Transverse colon (tissue), 4 donors: ENCODE data around the gene ABCB11. TPM values are rescaled to one million over a fixed set of nuclear protein-coding genes. Genes with fewer than 3 reads are reported as not detected.
A peak's percentile ranks its signal among the peaks of the same experiment; 100 is the strongest.

Experiments
- DNase-seq: peaks from one replicate; pipeline ENCODE4 v3.0.0-alpha.2; 2019
- H3K27ac ChIP-seq, 4 donors: fragments of 200-600 bp; sonication (generic); 2 replicates each; pipeline ENCODE4 v1.5.1; 2016 to 2018; ENCODE audit warnings: inconsistent platforms in 4 of 4
- H3K27me3 ChIP-seq: fragments of 200-600 bp; sonication (generic); 2 replicates; pipeline ENCODE4 v1.5.1; 2017; ENCODE audit warnings: inconsistent platforms
- H3K36me3 ChIP-seq, 4 donors: fragments of 200-600 bp; sonication (generic); 2 replicates each; pipeline ENCODE4 v1.5.1; 2017 to 2019; ENCODE audit warnings: inconsistent platforms in 4 of 4
- H3K4me1 ChIP-seq, 4 donors: fragments of 200-600 bp; sonication (generic); 2 replicates each; pipeline ENCODE4 v1.5.1; 2017 to 2020; ENCODE audit warnings: inconsistent platforms in 4 of 4
- H3K4me3 ChIP-seq, 4 donors: fragments of 200-600 bp; sonication (generic); 1 replicate in 1 of 4; 2 replicates in 3 of 4; pipeline versions ENCODE4 v1.5.1 to v1.6.1; 2017 to 2019; ENCODE audit warnings: inconsistent platforms in 4 of 4
- H3K9me3 ChIP-seq, 2 donors: fragments of 200-600 bp; sonication (generic); 2 replicates each; pipeline ENCODE4 v1.5.1; 2017 to 2019; ENCODE audit warnings: inconsistent platforms in 2 of 2
- EP300 ChIP-seq: sonication (generic); formaldehyde crosslinking; IDR thresholded peaks from one replicate; pipeline ENCODE4 v1.6.1; 2017; ENCODE audit warnings: antibody characterized with exemption, low read depth
- POLR2A ChIP-seq: fragments of 450-650 bp; IDR thresholded peaks from one replicate; pipeline ENCODE4 v1.6.1; 2016; ENCODE audit warnings: antibody characterized with exemption, mild to moderate bottlenecking, moderate library complexity
- POLR2AphosphoS5 ChIP-seq, 3 donors: sonication (generic); formaldehyde crosslinking; IDR thresholded peaks; one replicate each; pipeline ENCODE4 v1.6.1; 2016; ENCODE audit warnings: antibody characterized with exemption in 3 of 3
- WGBS, 2 donors: methylation state at CpG; one replicate each; pipeline ENCODE4 v1.1.5; 2018; ENCODE audit warnings: low coverage in 1 of 2; 5-methylcytosine and 5-hydroxymethylcytosine counted together
- in situ Hi-C, 4 donors: fragments of 200-750 bp; cut with MboI; loops; one replicate each; pipeline versions ENCODE4 v1.15.0 to v1.15.1; 2017; ENCODE audit warnings: low sequenced_read_pairs in 3 of 4, low pct_ligation_motif_present in 1 of 4, low pct_unique_long_range_greater_than_20kb in 1 of 4
- intact Hi-C: fragments of 100-400 bp; cut with DNase I; formaldehyde crosslinking; loops from one replicate; pipeline ENCODE4 v1.15.1; 2023; ENCODE audit warnings: low total_unique reads
- total RNA-seq, 4 donors: library from RNA; depleted of rRNA; stranded (reverse); fragments of >200 nt; gene quantifications; one replicate each; pipeline ENCODE4 v1.1.0, GENCODE V29; 2016
- TF ChIP-seq, protein P1 (sequence below), 5 experiments: fragments of 200-600 bp in 3 of 5; fragments of 450-650 bp in 2 of 5; sonication (generic) in 3 of 5; IDR thresholded peaks; 1 replicate in 2 of 5; 2 replicates in 3 of 5; pipeline ENCODE4 v1.5.1; 2016 to 2017; ENCODE audit warnings: antibody characterized with exemption in 5 of 5, inconsistent platforms in 3 of 5, mild to moderate bottlenecking in 2 of 5, moderate library complexity in 1 of 5

The ABCB11 gene
- total RNA-seq, 4 donors from 2014 or later: 4.8 to 41.8 (median 14.8) TPM

DNA sequence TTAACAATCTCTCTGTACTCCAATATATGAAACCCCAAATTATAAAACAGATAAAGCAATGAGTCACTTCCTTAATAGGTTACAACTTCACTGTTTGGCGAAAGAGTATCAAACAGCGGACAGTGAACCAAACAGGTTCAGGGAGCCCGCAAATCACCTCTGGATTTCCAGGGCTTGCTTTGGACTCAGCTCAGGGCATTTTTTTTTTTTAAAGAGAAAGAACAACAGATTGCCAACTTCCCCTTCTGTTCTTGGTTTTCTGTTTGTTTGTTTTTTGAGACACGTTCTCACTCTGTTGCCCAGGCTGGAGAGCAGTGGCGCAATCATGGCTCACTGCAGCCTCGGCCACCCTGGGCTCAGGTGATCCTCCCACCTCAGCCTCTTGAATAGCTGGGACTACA is 52.7 kb downstream of the ABCB11 start:
- Histone ChIP-seq H3K9me3 (no peaks in the 10 kb centered on the region), H3K4me3 (no peak overlapping the region), H3K27me3 (no peaks in the 10 kb centered on the region), H3K4me1 (no peaks in the 10 kb centered on the region), H3K27ac (no peak overlapping the region), H3K36me3 (no peaks in the 10 kb centered on the region)
- WGBS, 2 donors: 73 to 83% methylated on average over 6 of the region's 6 CpGs
- no peak for TF ChIP-seq EP300
- TF ChIP-seq, protein P1, sequence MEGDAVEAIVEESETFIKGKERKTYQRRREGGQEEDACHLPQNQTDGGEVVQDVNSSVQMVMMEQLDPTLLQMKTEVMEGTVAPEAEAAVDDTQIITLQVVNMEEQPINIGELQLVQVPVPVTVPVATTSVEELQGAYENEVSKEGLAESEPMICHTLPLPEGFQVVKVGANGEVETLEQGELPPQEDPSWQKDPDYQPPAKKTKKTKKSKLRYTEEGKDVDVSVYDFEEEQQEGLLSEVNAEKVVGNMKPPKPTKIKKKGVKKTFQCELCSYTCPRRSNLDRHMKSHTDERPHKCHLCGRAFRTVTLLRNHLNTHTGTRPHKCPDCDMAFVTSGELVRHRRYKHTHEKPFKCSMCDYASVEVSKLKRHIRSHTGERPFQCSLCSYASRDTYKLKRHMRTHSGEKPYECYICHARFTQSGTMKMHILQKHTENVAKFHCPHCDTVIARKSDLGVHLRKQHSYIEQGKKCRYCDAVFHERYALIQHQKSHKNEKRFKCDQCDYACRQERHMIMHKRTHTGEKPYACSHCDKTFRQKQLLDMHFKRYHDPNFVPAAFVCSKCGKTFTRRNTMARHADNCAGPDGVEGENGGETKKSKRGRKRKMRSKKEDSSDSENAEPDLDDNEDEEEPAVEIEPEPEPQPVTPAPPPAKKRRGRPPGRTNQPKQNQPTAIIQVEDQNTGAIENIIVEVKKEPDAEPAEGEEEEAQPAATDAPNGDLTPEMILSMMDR (IDR thresholded peaks at IDR 0.05): no peak
- DNase-seq: no peak
- in situ Hi-C loops (no loop called here), intact Hi-C loops (no loop called here)

DNA sequence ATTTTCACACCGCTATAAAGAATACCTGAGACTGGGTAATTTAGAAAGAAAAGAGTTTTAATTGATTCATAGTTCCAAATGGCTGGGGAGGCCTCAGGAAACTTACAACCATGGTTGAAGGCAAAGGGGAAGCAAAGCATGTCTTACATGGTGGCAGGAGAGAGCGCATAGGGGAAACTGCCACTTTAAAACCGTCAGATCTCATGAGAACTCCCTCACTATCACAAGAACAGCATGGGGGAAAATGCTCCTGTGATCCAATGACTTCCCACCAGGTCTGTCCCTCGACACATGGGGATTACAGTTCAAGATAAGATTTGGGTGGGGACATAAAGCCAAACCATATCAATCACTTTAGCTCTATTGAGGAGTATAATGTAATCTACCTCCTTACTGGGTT is 53.5 kb downstream of the ABCB11 start:
- Histone ChIP-seq H3K9me3 (no peaks in the 10 kb centered on the region), H3K4me1 (no peaks in the 10 kb centered on the region), H3K4me3 (no peak overlapping the region), H3K27ac (no peak overlapping the region), H3K36me3 (no peaks in the 10 kb centered on the region), H3K27me3 (no peaks in the 10 kb centered on the region)
- 91 to 92% methylated on average over 3 to 4 of the region's 4 CpGs for WGBS, 2 donors
- intact Hi-C loops (no loop called here), in situ Hi-C loops (no loop called here)
- TF ChIP-seq POLR2A (no peak), EP300 (no peak), POLR2AphosphoS5 (IDR thresholded peaks at IDR 0.05) (no peak)
- no peak for DNase-seq

DNA sequence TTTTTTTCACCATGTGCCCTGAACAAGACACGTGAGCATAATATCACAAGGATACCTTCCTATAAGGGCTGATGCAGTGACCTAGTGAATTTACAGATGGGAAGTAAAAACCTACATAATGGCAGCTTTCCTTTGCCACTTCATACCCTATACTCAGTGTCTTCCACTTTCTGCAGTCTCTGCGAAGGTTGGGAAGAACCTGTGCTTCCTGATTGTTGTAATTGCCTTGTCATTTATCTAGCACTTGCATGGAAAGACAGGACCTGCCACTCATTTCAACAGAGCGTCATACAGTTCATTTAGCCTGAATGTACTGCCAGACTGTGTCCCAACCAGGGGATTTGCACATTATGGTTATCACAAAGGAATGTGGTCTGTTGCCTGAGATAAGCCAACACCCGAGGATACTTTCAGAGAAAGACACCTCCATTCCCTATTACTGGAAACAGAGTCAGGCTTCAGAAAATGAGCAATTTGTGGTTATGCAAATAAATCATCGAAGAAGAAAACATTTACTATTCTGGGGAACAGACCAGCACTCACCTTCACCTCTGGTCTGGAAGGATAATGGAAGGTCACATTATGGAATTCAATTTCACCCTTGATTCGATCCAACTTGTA is 55.0 kb downstream of the ABCB11 start:
- Histone ChIP-seq H3K4me1 (no peaks in the 10 kb centered on the region), H3K9me3 (no peaks in the 10 kb centered on the region), H3K4me3 (no peak overlapping the region), H3K27ac (no peak overlapping the region), H3K27me3 (no peaks in the 10 kb centered on the region), H3K36me3 (no peaks in the 10 kb centered on the region)
- DNase-seq: no peak
- TF ChIP-seq, protein P1 (IDR thresholded peaks at IDR 0.05): no peak
- TF ChIP-seq POLR2A (no peak), EP300 (no peak), POLR2AphosphoS5 (IDR thresholded peaks at IDR 0.05) (no peak)
- 59 to 71% methylated on average over 5 to 6 of the region's 6 CpGs for WGBS, 2 donors
- in situ Hi-C loops: no loop called here
- intact Hi-C loops: no loop called here

DNA sequence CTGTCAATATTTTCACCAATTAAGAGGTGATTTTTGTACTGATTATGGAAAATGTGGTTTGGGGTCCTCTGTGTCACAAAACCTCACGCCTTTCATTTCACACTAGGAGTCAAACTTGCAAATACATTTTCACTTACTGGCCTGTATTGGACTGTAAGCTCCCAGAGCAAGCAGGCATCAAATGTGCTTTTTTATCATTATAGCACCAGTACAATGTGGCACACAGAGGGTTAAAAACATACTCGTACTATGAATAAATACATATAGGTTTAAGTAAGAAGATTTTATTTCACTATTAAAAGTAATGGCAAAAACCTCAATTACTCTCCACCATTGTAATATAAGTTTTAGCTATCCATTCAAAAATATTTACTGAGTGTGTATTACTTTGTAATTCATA is 56.7 kb downstream of the ABCB11 start:
- in situ Hi-C loops: loop anchor here in 1 of 4 donors (25.0 kb wide), 1 partner anchor 488 kb away; no protein-coding TSS in a partner anchor
- Histone ChIP-seq H3K27me3 (no peaks in the 10 kb centered on the region), H3K9me3 (no peaks in the 10 kb centered on the region), H3K4me3 (no peak overlapping the region), H3K27ac (no peak overlapping the region), H3K36me3 (no peaks in the 10 kb centered on the region), H3K4me1 (no peaks in the 10 kb centered on the region)
- WGBS, 2 donors: 60 to 75% methylated on average over 1 to 2 of the region's 2 CpGs
- DNase-seq: no peak
- TF ChIP-seq POLR2AphosphoS5 (IDR thresholded peaks at IDR 0.05): no peak
- TF ChIP-seq, protein P1 (IDR thresholded peaks at IDR 0.05): no peak
- TF ChIP-seq POLR2A: no peak
- no peak for TF ChIP-seq EP300
- intact Hi-C loops: no loop called here

DNA sequence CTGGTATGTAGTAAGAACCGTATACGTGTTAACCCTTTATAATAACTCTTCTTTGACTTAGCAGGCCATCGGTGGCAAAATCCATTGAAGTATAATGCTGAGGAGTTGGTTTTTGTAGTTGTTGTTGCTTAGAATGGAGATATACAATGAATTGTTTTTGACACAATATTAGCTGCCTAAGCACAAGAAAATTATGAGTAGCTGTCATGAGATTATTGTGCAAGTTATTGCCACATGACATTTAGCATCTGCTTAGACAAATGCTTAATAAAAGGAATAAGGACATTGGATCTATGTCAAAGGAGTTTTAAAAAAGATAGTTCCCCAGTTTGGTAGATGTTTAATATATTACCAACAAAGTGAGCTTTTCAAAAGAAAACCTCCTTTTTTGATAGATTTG is 59.9 kb downstream of the ABCB11 start:
- no peaks in the 10 kb centered on the region for H3K27me3 ChIP-seq
- no peaks in the 10 kb centered on the region for H3K9me3 ChIP-seq
- no peaks in the 10 kb centered on the region for H3K36me3 ChIP-seq
- in situ Hi-C loops (loop anchor here in 1 of 4 donors (25.0 kb wide), 1 partner anchor 491 kb away; no protein-coding TSS in a partner anchor), intact Hi-C loops (no loop called here)
- peak overlapping the region in 1 of 4 donors; percentile 5 for H3K27ac ChIP-seq
- H3K4me3 ChIP-seq: no peak overlapping the region
- TF ChIP-seq, protein P1 (IDR thresholded peaks at IDR 0.05): no peak
- no peak for TF ChIP-seq POLR2A
- no peak for TF ChIP-seq EP300
- no peak for TF ChIP-seq POLR2AphosphoS5 (IDR thresholded peaks at IDR 0.05)
- DNase-seq: no peak
- 56 to 68% methylated on average over 3 of the region's 3 CpGs for WGBS, 2 donors
- H3K4me1 ChIP-seq: no peaks in the 10 kb centered on the region
